Epithelial cell of esophagus (primary cell): ENCODE results near the gene ATG16L1.

Experiments
- DNase-seq: peaks from one replicate; pipeline ENCODE4 v3.0.0; 2010; ENCODE audit warnings: low read depth
- H3K4me3 ChIP-seq: 2 replicates; pipeline ENCODE4 v1.5.1; 2011; ENCODE audit warnings: mild to moderate bottlenecking, low read length, control low read depth
- CTCF ChIP-seq: IDR thresholded peaks from 2 replicates; pipeline ENCODE4 v1.5.1; 2011; ENCODE audit warnings: low read depth, mild to moderate bottlenecking, low read length, control low read depth, inconsistent platforms; ENCODE audit not compliant: insufficient read depth; ENCODE audit errors: missing control alignments

Gene ATG16L1

GRCh38 chr2:233281992-233282603 is 30.6 kb downstream of the ATG16L1 start:
- no peak for TF ChIP-seq CTCF
- H3K4me3 ChIP-seq = no peak overlapping the region
- DNase-seq = no peak

GRCh38 chr2:233285921-233286320 is 34.4 kb downstream of the ATG16L1 start:
- no peak for TF ChIP-seq CTCF
- no peak for DNase-seq
- no peak overlapping the region for H3K4me3 ChIP-seq

- no peak for DNase-seq
- no peak overlapping the region for H3K4me3 ChIP-seq
- TF ChIP-seq CTCF = no peak
Measured at GRCh38 chr2:233287871-233288270, 36.4 kb downstream of the ATG16L1 start.

- TF ChIP-seq CTCF = no peak
- no peak for DNase-seq
- H3K4me3 ChIP-seq = no peak overlapping the region
Measured at GRCh38 chr2:233288663-233289062, 37.2 kb downstream of the ATG16L1 start.

- no peak for DNase-seq
- TF ChIP-seq CTCF = no peak
- H3K4me3 ChIP-seq = no peak overlapping the region
Measured at GRCh38 chr2:233289648-233290047, 38.2 kb downstream of the ATG16L1 start.

GRCh38 chr2:233290051-233290845 is 38.8 kb downstream of the ATG16L1 start:
- TF ChIP-seq CTCF = no peak
- H3K4me3 ChIP-seq = no peak overlapping the region
- no peak for DNase-seq
